GM10248 (cell line): ENCODE results near the gene C10orf143.

Source experiments
- CTCF ChIA-PET: fragments of 300-600 bp; sonication (Branson Sonifier 250); formaldehyde crosslinking; extraction: SDS; loops from one replicate; lab custom pipeline; 2021; ENCODE audit warnings: antibody characterized with exemption; lab: Yijun Ruan, JAX
- POLR2A ChIA-PET: fragments of 350-650 bp; sonication (Branson Sonifier 250); formaldehyde crosslinking; extraction: SDS; loops from one replicate; lab custom pipeline; 2020; ENCODE audit warnings: antibody characterized with exemption; lab: Yijun Ruan, JAX
- DNase-seq: peaks from one replicate; pipeline ENCODE4 v3.0.0; 2012; ENCODE audit errors: extremely low spot score
- TF ChIP-seq, protein P1 (sequence below): IDR thresholded peaks from 2 replicates; pipeline ENCODE4 v1.5.1; 2012; ENCODE audit warnings: mild to moderate bottlenecking, low read depth; ENCODE audit errors: extremely low read depth, missing control alignments, control extremely low read depth

The C10orf143 gene

GRCh38 chr10:130062201-130062600 is 48.4 kb downstream of the C10orf143 start:
- DNase-seq: no peak
- ChIA-PET POLR2A (no interaction called here), CTCF (no interaction called here)
- TF ChIP-seq, protein P1, sequence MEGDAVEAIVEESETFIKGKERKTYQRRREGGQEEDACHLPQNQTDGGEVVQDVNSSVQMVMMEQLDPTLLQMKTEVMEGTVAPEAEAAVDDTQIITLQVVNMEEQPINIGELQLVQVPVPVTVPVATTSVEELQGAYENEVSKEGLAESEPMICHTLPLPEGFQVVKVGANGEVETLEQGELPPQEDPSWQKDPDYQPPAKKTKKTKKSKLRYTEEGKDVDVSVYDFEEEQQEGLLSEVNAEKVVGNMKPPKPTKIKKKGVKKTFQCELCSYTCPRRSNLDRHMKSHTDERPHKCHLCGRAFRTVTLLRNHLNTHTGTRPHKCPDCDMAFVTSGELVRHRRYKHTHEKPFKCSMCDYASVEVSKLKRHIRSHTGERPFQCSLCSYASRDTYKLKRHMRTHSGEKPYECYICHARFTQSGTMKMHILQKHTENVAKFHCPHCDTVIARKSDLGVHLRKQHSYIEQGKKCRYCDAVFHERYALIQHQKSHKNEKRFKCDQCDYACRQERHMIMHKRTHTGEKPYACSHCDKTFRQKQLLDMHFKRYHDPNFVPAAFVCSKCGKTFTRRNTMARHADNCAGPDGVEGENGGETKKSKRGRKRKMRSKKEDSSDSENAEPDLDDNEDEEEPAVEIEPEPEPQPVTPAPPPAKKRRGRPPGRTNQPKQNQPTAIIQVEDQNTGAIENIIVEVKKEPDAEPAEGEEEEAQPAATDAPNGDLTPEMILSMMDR: no peak

DNA sequence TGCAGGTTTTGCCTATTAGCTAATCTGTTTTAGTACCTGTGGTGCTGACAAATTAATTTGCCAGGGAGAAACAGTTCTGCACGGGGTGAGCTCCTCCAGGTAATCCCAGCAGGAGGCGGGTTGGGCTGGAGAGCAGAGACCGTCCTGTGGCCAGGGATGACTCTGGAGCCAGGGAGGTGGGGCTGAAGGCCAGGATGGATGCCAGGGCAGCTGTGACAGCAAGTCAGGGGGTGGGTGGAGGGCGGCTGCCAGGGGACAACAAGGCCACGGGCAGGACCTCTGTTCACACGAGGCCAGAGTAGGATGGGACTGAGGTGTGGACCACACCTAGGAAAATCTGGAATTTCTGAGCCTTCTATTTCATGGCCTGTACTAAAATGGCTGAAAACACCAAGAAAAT is 48.9 kb downstream of the C10orf143 start:
- DNase-seq: no peak
- POLR2A ChIA-PET: no interaction called here
- TF ChIP-seq, protein P1: no peak
- CTCF ChIA-PET: no interaction called here

DNA sequence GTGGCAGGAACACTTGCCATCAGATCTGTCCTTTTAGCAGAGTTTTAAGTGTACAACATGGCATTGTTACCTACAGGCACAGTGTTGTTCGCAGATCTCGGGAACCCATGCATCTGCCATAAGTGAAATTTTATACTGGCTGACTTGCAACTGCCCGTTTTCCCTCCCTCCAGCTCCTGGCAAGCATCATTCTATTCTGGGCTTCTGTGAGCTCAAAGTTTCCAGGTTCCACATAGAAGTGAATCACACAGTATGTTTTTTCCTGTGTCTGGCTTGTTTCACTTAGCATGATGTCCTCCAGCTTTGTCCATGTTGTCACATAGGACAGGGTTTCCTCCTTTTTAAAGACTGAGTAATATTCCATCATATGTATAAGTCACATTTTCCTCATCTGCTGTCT is 56.6 kb downstream of the C10orf143 start:
- CTCF ChIA-PET: no interaction called here
- TF ChIP-seq, protein P1: no peak
- POLR2A ChIA-PET: no interaction called here
- DNase-seq: no peak

DNA sequence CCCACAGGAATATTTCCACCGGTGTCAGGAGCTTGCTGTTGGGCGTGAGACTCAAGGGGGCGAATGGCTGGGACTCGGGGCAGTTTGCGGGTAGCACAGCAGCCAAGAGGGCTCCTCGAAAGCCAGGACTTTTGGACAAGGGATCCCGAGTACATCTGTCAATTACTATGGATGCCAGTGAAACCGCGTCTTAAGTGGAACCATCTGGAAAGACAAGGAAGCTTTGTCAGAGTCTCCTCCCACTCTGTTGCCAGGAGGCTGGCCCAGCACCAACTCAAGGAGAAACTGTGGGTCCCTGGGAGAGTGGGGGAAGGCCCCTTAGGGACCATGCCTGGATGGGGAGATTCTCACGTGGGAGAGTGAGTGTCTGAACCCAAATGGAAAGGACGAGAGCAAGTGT is 57.1 kb downstream of the C10orf143 start:
- POLR2A ChIA-PET: no interaction called here
- TF ChIP-seq, protein P1: no peak
- CTCF ChIA-PET: interaction anchor here (1.6 kb wide), 1 partner anchor 56 kb away, joined by 4 read pairs; no protein-coding TSS in a partner anchor
- no peak for DNase-seq

DNA sequence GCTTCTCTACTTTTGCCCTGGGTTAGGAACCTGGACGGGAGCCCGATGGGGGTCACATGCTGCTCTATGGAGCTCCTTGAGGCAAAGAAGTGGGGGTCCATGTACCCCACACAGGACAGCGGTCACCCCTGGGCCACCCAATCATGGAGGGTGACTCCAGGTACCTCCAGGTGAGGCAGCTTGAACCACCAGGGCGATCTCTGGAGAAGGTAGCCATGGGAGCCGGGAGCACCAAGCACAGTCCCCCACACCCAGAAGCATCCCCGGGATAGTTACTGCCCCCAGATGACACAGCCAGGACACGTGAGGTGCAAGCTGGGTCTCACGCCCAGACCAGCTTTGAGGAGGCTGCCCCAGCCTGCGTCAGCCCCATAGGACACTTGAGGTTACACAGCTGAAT is 58.4 kb downstream of the C10orf143 start:
- ChIA-PET CTCF (interaction anchor here (1.3 to 1.6 kb wide), 2 partner anchors 11 to 58 kb away, joined by 3 to 4 read pairs; no protein-coding TSS in a partner anchor), POLR2A (no interaction called here)
- TF ChIP-seq, protein P1: no peak
- DNase-seq: no peak

DNA sequence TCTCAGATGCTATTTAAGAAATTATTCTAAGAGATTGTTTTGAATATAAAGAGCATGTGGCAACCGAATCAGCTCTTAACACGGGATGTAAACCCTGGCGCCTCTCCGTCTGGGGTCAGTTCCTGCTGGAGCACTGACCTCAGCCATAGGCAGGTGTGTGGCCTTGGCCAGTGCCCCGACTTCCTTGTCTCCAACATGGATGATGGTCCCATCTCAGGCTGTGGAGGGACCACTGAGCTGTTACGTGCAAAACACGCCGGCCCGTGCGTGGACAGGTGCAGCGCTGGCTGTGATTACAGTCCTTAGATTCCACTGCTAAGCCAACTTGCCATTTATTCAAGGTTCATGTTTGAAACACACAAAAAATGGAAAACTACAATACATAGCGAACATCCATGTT is 59.9 kb downstream of the C10orf143 start:
- ChIA-PET CTCF (no interaction called here), POLR2A (no interaction called here)
- TF ChIP-seq, protein P1: no peak
- no peak for DNase-seq

GRCh38 chr10:130049987-130050386 is 60.6 kb downstream of the C10orf143 start:
- DNase-seq: no peak
- ChIA-PET CTCF (no interaction called here), POLR2A (no interaction called here)
- TF ChIP-seq, protein P1: no peak
